AG10803 (cell line): Measurements from ENCODE around the gene OR10H4.
"Not testable (repeated sequence)": the region's sequence is repeated elsewhere in the genome, so short reads cannot be mapped to it uniquely, and the experiment has no call there.

Experiments
- DNase-seq: peaks from one replicate; pipeline ENCODE4 v3.0.0; 2010; ENCODE audit warnings: low read depth
- H3K4me3 ChIP-seq: 2 replicates; pipeline ENCODE4 v1.5.1; 2011; ENCODE audit warnings: mild to moderate bottlenecking, low read length, control low read depth
- TF ChIP-seq, protein P1 (sequence below): conservative IDR thresholded peaks from 2 replicates; pipeline ENCODE4 v1.5.1; 2011; ENCODE audit warnings: mild to moderate bottlenecking, low read length, control low read depth, inconsistent platforms

OR10H4 gene, protein sequence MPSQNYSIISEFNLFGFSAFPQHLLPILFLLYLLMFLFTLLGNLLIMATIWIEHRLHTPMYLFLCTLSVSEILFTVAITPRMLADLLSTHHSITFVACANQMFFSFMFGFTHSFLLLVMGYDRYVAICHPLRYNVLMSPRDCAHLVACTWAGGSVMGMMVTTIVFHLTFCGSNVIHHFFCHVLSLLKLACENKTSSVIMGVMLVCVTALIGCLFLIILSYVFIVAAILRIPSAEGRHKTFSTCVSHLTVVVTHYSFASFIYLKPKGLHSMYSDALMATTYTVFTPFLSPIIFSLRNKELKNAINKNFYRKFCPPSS

DNA sequence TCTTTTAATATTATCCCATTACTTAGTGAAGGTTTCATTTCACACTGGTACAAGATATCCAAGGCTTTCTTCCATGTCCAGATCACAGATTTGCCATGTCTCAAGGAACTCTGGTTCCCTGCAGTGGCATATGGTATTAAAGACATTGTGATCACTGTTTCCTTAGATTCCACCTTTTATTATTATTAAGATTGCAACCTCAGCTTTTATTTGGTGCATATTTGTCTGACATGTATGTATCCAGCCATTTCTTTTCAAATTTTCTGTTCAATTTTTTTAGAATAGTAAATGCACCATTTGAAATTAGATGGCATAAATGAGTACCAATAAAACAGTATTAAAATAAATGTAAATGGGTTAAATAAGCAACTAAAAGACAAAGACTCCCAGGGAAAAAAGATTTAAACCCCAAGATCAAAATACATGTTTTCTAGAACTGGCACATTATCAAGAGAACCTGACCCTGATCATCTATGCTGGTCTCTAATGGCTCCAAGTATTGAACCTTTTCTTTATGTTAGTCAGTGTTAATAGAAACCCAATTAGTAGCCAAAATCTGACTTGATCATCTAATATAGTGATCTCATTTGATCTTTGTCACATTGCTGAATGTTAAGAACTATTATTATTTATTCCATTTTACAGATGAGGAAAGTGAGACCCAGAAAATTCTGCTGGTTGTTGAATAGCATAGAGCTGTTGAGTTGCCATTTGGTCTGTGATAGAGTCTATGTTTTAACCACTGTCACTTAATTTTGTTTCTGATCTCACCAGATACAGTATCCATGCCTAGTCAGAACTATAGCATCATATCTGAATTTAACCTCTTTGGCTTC lies at the start of gene OR10H4:
TSS of gene OR10H4 (plus strand) at position 786 of the 836 bp plus-strand sequence. CDS start at position 786, 0 bp downstream.
- no peak for DNase-seq
- no peak within 1 kb of the TSS for H3K4me3 ChIP-seq
- TF ChIP-seq, protein P1, sequence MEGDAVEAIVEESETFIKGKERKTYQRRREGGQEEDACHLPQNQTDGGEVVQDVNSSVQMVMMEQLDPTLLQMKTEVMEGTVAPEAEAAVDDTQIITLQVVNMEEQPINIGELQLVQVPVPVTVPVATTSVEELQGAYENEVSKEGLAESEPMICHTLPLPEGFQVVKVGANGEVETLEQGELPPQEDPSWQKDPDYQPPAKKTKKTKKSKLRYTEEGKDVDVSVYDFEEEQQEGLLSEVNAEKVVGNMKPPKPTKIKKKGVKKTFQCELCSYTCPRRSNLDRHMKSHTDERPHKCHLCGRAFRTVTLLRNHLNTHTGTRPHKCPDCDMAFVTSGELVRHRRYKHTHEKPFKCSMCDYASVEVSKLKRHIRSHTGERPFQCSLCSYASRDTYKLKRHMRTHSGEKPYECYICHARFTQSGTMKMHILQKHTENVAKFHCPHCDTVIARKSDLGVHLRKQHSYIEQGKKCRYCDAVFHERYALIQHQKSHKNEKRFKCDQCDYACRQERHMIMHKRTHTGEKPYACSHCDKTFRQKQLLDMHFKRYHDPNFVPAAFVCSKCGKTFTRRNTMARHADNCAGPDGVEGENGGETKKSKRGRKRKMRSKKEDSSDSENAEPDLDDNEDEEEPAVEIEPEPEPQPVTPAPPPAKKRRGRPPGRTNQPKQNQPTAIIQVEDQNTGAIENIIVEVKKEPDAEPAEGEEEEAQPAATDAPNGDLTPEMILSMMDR = no peak

DNA sequence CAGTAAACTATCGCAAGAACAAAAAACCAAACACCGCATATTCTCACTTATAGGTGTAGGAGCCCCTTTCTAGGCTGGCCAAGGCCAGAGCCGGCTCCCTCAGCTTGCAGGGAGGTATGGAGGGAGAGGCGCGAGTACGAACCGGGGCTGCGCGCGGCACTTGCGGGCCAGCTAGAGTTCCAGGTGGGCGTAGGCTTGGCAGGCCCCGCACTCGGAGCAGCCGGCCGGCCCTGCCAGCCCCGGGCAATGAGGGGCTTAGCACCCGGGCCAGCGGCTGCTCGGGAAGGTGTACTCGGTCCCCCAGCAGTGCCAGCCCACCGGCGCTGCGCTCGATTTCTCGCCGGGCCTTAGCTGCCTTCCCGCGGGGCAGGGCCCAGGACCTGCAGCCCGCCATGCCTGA lies 49.2 kb upstream of the OR10H4 start:
- not testable (repeated sequence) for DNase-seq, H3K4me3 ChIP-seq

DNA sequence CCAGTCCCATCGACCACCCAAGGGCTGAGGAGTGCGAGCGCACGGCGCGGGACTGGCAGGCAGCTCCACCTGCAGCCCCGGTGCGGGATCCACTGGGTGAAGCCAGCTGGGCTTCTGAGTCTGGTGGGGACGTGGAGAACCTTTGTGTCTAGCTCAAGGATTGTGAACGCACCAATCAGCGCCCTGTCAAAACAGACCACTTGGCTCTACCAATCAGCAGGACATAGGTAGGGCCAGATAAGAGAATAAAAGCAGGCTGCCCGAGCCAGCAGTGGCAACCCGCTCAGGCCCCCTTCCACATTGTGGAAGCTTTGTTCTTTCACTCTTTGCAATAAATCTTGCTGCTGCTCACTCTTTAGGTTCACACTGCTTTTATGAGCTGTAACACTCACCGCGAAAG lies 48.8 kb upstream of the OR10H4 start:
- H3K4me3 ChIP-seq, DNase-seq: not testable (repeated sequence)

DNA sequence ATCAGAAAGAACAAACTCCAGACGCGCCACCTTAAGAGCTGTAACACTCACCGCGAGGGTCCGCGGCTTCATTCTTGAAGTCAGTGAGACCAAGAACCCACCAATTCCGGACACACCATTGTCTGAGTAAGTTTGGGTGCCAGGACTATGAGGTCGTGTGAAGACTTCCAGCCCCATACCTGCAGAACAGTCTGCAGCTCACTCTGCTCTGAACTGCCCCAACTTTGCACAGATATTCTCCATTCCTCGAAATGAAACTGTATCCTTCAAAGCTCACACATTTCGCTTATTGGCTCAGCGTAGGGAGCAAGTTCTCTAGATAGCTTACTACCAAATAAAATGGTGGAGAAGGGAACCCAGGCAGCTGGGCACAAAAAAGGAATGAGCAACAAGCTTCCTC lies 48.3 kb upstream of the OR10H4 start:
- no peak for DNase-seq
- TF ChIP-seq, protein P1 = no peak
- H3K4me3 ChIP-seq = no peak overlapping the region

DNA sequence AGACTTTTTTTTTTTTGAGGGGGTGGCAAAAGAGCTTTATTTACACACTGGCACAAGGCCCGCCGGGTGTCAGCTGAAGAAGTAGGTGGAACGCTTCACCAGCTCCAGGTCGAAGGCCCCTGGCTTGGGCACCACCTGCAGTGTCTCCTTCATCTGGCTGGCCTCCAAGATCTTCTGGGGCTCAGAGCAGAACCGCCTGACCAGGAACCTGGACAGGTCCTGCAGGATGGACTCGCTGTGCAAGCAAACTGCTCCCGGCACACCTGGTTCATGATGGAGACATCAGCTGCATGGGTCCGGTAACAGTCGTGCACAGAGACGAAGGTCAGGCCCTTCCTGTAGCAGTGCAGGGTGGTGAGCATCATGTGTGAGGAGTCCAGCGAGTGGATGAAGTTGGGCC lies 46.6 kb upstream of the OR10H4 start:
- no peak overlapping the region for H3K4me3 ChIP-seq
- TF ChIP-seq, protein P1 = no peak
- no peak for DNase-seq

DNA sequence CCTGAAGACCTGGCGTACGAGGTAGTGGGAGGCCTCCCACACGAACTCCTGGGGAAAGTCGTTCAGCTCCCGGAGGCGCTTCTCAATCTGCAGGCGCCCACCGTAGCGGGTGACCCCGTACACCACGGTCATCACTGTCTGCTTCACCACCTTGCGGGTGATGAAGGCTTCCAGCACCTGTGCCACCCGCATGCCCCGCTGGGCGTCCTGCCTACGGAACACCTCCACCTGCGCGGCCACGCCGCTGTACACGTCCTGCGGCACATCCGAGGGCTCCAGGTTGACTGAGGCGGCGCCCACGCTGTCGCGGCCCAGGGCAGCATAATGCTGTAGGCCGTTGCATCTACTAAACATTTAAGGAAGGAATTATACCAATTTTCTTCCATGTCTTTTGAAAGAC lies 45.9 kb upstream of the OR10H4 start:
- DNase-seq, H3K4me3 ChIP-seq: not testable (repeated sequence)

DNA sequence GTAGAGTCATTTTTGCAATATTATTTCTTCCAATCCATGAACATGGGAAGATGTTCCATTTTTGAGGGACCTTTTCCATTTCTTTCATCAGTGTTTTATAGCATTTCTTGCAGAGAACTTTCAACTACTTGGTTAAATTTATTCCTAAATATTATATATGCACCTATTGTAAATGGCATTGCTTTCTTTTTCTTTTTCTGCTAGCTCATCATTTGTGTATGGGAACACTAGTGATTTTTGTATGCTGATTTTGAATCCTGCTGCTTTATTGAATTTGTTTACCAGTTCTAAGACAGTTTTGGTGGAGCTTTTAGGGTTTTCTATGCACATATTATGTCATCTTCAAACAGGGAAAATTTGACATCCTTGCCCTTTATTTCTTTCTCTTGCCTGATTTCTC lies 43.8 kb upstream of the OR10H4 start:
- no peak for DNase-seq
- TF ChIP-seq, protein P1 = no peak
- no peak overlapping the region for H3K4me3 ChIP-seq

DNA sequence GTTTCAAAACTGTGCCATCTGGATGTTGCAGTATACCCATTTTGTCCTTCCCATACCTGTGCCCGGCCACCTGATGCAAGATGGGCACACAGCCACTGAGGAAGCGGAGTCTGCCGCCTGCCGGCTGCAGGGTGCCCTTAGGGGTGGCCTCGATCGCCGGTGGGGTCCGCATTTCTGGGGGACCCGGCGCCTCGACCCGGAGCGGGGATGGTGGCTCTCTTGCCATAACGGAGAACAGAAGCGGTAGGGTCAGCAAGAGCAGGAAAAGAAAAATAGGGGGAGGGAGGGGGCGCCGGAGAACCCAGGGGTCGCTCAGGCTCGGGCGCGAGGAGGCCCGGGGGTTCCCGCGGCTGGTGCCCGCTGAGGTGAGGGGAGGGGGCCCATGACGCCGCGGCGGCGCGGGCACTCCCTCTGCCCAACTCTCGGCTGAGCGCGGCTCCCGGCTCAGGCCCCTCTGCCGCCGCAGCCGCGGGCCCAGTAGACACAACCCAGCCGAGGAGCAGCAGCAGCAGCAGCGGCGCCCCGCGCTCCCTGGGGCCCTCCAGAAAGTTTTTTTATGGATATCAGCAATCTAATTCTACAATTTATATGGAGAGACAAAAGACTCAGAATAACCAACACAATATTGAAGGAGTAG lies 37.1 kb upstream of the OR10H4 start:
- no peak for DNase-seq
- no peak overlapping the region for H3K4me3 ChIP-seq
- TF ChIP-seq, protein P1 = no peak
